Lung (tissue), 12 donors: ENCODE results near the gene DLL1. TPM values are rescaled to one million over a fixed set of nuclear protein-coding genes. Genes with fewer than 3 reads are reported as not detected.

Experiments used
- ATAC-seq: fragments of 200-7000 bp; cut with Tn5 transposase; one replicate; pipeline ENCODE4 v1.9.1; 2020; ENCODE audit warnings: moderate number of reproducible peaks; ENCODE audit not compliant: insufficient read depth, low FRiP score
- DNase-seq, 3 donors: peaks; one replicate each; pipeline ENCODE4 v3.0.0-alpha.2; 2013 to 2017
- H3K27ac ChIP-seq, 2 donors: one replicate each; pipeline ENCODE4 v1.5.1; 2013; ENCODE audit warnings: mild to moderate bottlenecking in 2 of 2, moderate library complexity in 2 of 2, control low read depth in 1 of 2, inconsistent platforms in 1 of 2, low read depth in 1 of 2, low read length in 1 of 2
- H3K27me3 ChIP-seq, 3 donors: one replicate each; pipeline ENCODE4 v1.5.1; 2013; ENCODE audit warnings: low read length in 2 of 3; ENCODE audit not compliant: control insufficient read depth in 3 of 3, insufficient read depth in 3 of 3
- H3K36me3 ChIP-seq, 4 donors: one replicate each; pipeline ENCODE4 v1.5.1; 2013; ENCODE audit warnings: low read length in 4 of 4, mild to moderate bottlenecking in 1 of 4, moderate library complexity in 1 of 4; ENCODE audit not compliant: control insufficient read depth in 4 of 4, insufficient read depth in 4 of 4
- H3K4me1 ChIP-seq, 5 donors: one replicate each; pipeline ENCODE4 v1.5.1; 2013; ENCODE audit warnings: low read length in 5 of 5, mild to moderate bottlenecking in 2 of 5, moderate library complexity in 1 of 5; ENCODE audit not compliant: control insufficient read depth in 5 of 5, insufficient read depth in 5 of 5
- H3K4me3 ChIP-seq: one replicate; pipeline ENCODE4 v1.5.1; 2013; ENCODE audit warnings: mild to moderate bottlenecking, control low read depth, moderate library complexity
- H3K9ac ChIP-seq, 2 donors: one replicate each; pipeline ENCODE4 v1.5.1; 2013; ENCODE audit warnings: low read length in 2 of 2, control low read depth in 1 of 2; ENCODE audit not compliant: insufficient read depth in 1 of 2
- H3K9me3 ChIP-seq, 4 donors: one replicate each; pipeline ENCODE4 v1.5.1; 2013; ENCODE audit warnings: low read length in 3 of 4, mild to moderate bottlenecking in 1 of 4, moderate library complexity in 1 of 4; ENCODE audit not compliant: control insufficient read depth in 4 of 4, insufficient read depth in 3 of 4
- WGBS, 2 donors: extraction: QIAGEN DNeasy Blood & Tissue Kit; methylation state at CpG; one replicate each; pipeline ENCODE4 v1.1.7; 2013; 5-methylcytosine and 5-hydroxymethylcytosine counted together
- polyA plus RNA-seq, 2 donors: library from polyadenylated mRNA; stranded (reverse); fragments of 200-250 nt; gene quantifications; one replicate each; pipeline ENCODE4 v1.2.1, GENCODE V29; 2013
- total RNA-seq, 2 donors: library from RNA; depleted of rRNA in 1 of 2; stranded (reverse); fragments of >200 nt in 1 of 2; gene quantifications; one replicate each; pipeline ENCODE4 v1.2.1, GENCODE V29; 2014 to 2021
- TF ChIP-seq, protein P1 (sequence below): IDR thresholded peaks from 2 replicates; pipeline ENCODE4 v1.5.1; 2012; ENCODE audit warnings: mild to moderate bottlenecking; ENCODE audit errors: control extremely low read depth, extremely low read depth
- donor health status: control.
- donor health status: control.
- donor health status: Bipolar disorder and iron deficiency.
- donor health status: healthy.
- donor health status: DM: yes; HTN: yes; CAD: no.

Gene DLL1
- total and polyA plus RNA-seq, 4 donors, result 6.2 to 16.9 (median 13.2) TPM

DNA sequence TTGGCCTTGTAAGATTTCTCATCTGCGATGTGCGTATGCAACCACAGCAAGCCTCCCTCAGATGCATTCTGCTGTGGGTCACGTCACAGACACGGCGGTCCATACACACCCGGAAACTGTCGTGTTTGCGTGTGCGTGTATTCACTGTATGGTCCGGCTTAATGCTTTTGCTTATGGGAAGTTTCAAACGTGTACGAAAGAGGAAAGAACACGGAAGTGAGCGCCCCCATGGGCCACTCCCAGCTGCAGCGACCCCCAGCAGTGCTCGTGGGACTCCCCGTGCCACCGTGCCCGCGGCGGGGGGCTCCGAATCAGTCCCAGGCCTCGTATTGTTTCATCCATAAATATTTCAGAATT is 10.2 kb downstream of the DLL1 start:
- no peak overlapping the region for H3K4me3 ChIP-seq
- 59 to 70% methylated on average over 23 of the region's 23 CpGs for WGBS, 2 donors
- TF ChIP-seq, protein P1, sequence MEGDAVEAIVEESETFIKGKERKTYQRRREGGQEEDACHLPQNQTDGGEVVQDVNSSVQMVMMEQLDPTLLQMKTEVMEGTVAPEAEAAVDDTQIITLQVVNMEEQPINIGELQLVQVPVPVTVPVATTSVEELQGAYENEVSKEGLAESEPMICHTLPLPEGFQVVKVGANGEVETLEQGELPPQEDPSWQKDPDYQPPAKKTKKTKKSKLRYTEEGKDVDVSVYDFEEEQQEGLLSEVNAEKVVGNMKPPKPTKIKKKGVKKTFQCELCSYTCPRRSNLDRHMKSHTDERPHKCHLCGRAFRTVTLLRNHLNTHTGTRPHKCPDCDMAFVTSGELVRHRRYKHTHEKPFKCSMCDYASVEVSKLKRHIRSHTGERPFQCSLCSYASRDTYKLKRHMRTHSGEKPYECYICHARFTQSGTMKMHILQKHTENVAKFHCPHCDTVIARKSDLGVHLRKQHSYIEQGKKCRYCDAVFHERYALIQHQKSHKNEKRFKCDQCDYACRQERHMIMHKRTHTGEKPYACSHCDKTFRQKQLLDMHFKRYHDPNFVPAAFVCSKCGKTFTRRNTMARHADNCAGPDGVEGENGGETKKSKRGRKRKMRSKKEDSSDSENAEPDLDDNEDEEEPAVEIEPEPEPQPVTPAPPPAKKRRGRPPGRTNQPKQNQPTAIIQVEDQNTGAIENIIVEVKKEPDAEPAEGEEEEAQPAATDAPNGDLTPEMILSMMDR, result no peak
- DNase-seq (no peak), ATAC-seq (peak; percentile 19)
- H3K27ac ChIP-seq, result peak overlapping the region in 1 of 2 donors; percentile 52
- peaks cover 0 to 28% (median 7%) of the 10 kb centered on the region in 5 donors for H3K4me1 ChIP-seq
- peaks cover 0 to 13% (median 0%) of the 10 kb centered on the region in 3 donors for H3K27me3 ChIP-seq
- no peak overlapping the region for H3K9ac ChIP-seq
- no peaks in the 10 kb centered on the region for H3K9me3 ChIP-seq
- H3K36me3 ChIP-seq, result peaks cover 0 to 14% (median 4%) of the 10 kb centered on the region in 4 donors

DNA sequence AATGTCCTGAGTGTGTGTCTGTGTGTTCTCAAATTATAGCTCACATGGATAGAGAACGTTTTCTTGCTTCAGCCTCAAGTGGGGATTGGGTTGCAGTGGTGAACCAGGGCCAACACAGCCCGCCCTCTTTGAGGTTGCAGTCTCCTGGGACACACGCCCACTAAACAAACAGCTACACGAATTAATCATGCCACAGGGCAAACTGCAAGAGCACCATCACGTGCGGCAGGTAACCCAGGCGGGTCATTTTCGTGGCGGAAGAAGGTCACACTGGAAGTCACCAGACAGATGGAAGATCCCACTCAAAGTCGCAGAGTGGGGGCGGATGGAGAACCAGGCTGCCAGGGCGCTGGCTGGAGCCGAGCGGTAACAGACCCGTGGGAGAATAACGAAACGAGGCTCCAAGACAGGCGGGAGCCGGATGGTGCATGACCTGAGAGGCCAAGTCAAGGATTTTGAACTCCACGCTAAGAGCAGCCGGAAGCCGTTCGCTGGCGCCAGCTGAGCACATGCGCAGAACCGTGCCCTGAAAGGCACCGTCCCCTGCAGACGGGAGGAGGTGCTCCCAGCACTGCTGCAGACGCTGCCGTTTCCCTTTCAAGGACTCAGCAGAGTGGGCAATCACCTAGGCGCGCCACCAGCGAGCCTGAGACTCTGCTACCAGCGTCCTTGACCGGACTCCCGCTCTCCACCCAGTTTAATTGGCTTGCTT is 10.7 kb downstream of the DLL1 start:
- H3K4me1 ChIP-seq, result peaks cover 0 to 28% (median 7%) of the 10 kb centered on the region in 5 donors
- no peak overlapping the region for H3K9ac ChIP-seq
- no peaks in the 10 kb centered on the region for H3K9me3 ChIP-seq
- peak overlapping the region in 1 of 2 donors; percentile 52 for H3K27ac ChIP-seq
- WGBS, 2 donors, result 48 to 65% methylated on average over 36 of the region's 36 CpGs
- H3K36me3 ChIP-seq, result peaks cover 0 to 11% (median 4%) of the 10 kb centered on the region in 4 donors
- no peak overlapping the region for H3K4me3 ChIP-seq
- peaks cover 0 to 13% (median 0%) of the 10 kb centered on the region in 3 donors for H3K27me3 ChIP-seq
- DNase-seq (peak; percentile 43 to 83 (median 48)), ATAC-seq (peak; percentile 74)
- TF ChIP-seq, protein P1, result no peak

DNA sequence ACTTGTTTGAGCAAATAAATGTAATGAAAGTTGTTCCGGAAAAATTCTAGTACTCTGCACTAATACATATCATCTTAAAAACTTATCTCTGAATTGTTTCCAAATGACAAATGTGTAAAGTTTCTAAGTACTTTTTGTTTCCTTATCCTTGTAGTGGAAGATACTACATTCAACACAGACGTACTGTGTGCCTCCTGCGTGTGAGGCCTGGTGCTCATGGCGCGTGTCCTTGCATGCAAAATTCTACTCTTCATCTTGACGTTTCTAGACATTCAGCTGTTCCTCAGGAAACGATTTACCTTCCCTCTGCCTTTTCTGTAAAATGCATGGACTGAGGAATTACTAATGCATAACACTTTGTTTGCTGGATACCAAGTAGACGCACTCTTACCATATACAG is 11.5 kb downstream of the DLL1 start:
- WGBS, 2 donors, result 88% methylated on average over 8 of the region's 8 CpGs
- Histone ChIP-seq H3K9ac (no peak overlapping the region), H3K4me3 (no peak overlapping the region)

More for the DNA sequence above, 11.5 kb downstream of the DLL1 start:
- DNase-seq (peak in 1 of 3 donors; percentile 4), ATAC-seq (no peak)
- Histone ChIP-seq H3K36me3 (peaks cover 0 to 5% (median 4%) of the 10 kb centered on the region in 4 donors), H3K4me1 (peaks cover 0 to 28% (median 7%) of the 10 kb centered on the region in 5 donors), H3K27me3 (peaks cover 0 to 13% (median 0%) of the 10 kb centered on the region in 3 donors), H3K27ac (peak overlapping the region in 1 of 2 donors; percentile 17), H3K9me3 (no peaks in the 10 kb centered on the region)
- TF ChIP-seq, protein P1, result no peak
